Muscle layer of duodenum (tissue), 2 donors: ENCODE data around the gene COL18A1.

Experiments used
- H3K27ac ChIP-seq: one replicate; pipeline ENCODE4 v1.7.0; 2013; ENCODE audit warnings: mild to moderate bottlenecking, low read length
- H3K27me3 ChIP-seq: one replicate; pipeline ENCODE4 v1.7.0; 2013; ENCODE audit warnings: low read depth, mild to moderate bottlenecking, control low read depth, low read length
- H3K36me3 ChIP-seq, 2 donors: one replicate each; pipeline ENCODE4 v1.7.0; 2013; ENCODE audit warnings: low read length in 2 of 2, control low read depth in 1 of 2, mild to moderate bottlenecking in 1 of 2; ENCODE audit not compliant: insufficient read depth in 2 of 2, control insufficient read depth in 1 of 2
- H3K4me1 ChIP-seq, 2 donors: one replicate each; pipeline ENCODE4 v1.7.0; 2013; ENCODE audit warnings: low read length in 2 of 2, mild to moderate bottlenecking in 2 of 2, control low read depth in 1 of 2, moderate library complexity in 1 of 2; ENCODE audit not compliant: insufficient read depth in 2 of 2, control insufficient read depth in 1 of 2
- H3K4me3 ChIP-seq, 2 donors: one replicate each; pipeline ENCODE4 v1.7.0; 2013; ENCODE audit warnings: low read length in 2 of 2, low read depth in 1 of 2, mild to moderate bottlenecking in 1 of 2
- H3K9me3 ChIP-seq, 2 donors: one replicate each; pipeline ENCODE4 v1.7.0; 2013; ENCODE audit warnings: low read length in 2 of 2, control low read depth in 1 of 2, mild to moderate bottlenecking in 1 of 2; ENCODE audit not compliant: control insufficient read depth in 1 of 2
- donor health status: healthy.

The COL18A1 gene

DNA sequence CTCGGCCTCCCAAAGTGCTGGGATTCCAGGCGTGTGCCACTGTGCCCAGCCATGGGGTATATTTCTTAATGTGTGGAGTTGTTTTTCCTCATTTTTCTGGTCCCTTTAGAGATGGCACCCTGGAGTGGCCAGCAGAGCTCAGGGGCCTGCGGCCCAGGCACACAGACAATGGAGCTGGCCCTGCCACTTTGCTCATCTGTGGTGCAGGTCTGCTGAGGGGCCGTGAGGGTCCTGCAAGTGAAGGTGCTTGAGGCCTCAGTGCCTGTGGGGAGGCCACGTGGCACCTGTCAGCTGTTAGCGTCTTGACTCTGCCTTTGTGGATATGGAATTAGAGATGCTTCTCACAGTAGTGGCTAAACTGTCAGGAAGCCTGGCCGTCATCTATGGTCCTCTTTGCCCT lies 7.5 kb downstream of the COL18A1 start:
- no peak overlapping the region for H3K4me3 ChIP-seq
- no peak overlapping the region for H3K27ac ChIP-seq
- no peaks in the 10 kb centered on the region for H3K27me3 ChIP-seq
- H3K9me3 ChIP-seq, result no peaks in the 10 kb centered on the region
- no peaks in the 10 kb centered on the region for H3K36me3 ChIP-seq
- peaks cover 0 to 12% of the 10 kb centered on the region in 2 donors for H3K4me1 ChIP-seq

DNA sequence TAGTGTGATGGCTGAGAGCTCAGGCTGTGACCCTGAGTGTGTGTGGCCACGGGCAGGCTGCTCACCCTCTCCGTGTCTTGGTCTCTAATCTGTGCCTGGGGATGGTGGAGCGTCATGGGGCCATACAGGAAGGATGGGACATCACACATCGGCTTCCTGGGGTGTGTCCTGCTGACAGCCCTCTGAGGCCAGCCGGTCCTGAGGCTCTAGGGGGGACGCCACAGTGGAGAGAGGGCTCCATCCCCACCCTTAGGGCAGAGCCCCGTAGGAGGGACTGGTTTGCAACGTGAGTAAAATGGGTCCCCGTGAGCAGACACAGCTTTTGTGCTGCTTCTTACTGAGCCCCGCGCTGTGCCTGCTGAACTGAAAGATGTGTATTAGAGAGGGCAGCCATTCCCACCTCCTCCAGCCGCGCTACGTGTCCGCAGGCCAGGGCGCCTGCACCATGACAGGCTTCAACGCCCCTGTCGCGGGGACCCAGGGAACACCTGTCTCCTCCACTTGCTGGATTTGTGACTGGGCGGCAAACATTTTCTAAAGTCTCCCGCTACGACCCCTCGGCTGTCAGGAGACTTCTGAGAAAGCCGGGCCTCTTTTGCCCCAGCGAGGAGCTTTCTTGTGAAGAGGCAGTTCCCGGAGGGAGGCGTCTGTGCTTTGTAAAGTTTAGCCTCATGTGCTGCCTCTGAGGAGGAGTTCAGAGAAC lies 8.1 kb downstream of the COL18A1 start:
- Histone ChIP-seq H3K27ac (no peak overlapping the region), H3K9me3 (no peaks in the 10 kb centered on the region), H3K36me3 (no peaks in the 10 kb centered on the region), H3K4me1 (peaks cover 0 to 6% of the 10 kb centered on the region in 2 donors), H3K4me3 (no peak overlapping the region), H3K27me3 (no peaks in the 10 kb centered on the region)

GRCh38 chr21:45413922-45414321 lies 9.0 kb downstream of the COL18A1 start:
- no peaks in the 10 kb centered on the region for H3K36me3 ChIP-seq
- no peak overlapping the region for H3K27ac ChIP-seq
- no peaks in the 10 kb centered on the region for H3K4me1 ChIP-seq
- no peaks in the 10 kb centered on the region for H3K27me3 ChIP-seq
- H3K9me3 ChIP-seq, result no peaks in the 10 kb centered on the region
- H3K4me3 ChIP-seq, result no peak overlapping the region

GRCh38 chr21:45414396-45415187 lies 9.6 kb downstream of the COL18A1 start:
- Histone ChIP-seq H3K27me3 (no peaks in the 10 kb centered on the region), H3K27ac (no peak overlapping the region), H3K4me1 (no peaks in the 10 kb centered on the region), H3K4me3 (no peak overlapping the region), H3K9me3 (no peaks in the 10 kb centered on the region), H3K36me3 (no peaks in the 10 kb centered on the region)

DNA sequence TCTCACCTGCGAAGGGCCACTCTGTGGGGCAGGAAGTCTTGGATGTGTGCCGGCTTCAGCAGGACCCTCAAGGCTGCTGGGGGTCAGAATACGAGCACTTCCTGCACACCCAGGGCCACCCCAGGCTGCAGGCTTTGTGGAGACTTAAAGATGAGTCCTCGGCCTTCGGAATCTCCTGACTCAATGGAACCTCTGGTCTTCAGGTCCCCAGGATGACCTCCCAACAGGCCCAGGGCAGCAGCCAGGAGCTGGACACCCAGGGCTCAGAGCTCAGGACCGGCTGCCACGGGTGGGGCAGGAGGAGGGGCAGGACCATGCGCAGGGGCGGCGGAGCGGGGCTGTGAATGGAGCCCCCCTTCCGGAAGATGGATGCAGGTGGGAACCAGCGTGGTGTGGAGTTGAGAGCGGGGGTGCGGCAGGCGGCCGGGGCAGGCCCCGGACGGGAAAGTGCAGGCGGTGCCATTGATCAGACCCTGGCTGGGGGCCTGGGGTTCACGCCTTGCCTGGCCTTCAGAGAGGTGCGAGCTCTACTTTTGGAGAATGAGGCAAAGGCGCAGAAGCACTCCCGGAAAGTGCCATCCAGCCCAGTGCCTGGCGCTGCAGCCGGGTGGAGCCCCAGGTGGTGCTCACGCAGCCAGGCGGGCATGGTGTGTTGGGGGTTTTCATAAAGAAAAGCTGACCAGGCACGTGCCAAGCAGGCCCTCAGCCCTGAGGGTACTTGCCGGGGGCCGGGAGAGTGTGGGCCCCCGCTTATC lies 10.4 kb downstream of the COL18A1 start:
- no peak overlapping the region for H3K27ac ChIP-seq
- no peaks in the 10 kb centered on the region for H3K9me3 ChIP-seq
- H3K36me3 ChIP-seq, result no peaks in the 10 kb centered on the region
- H3K4me1 ChIP-seq, result no peaks in the 10 kb centered on the region
- H3K4me3 ChIP-seq, result no peak overlapping the region
- no peaks in the 10 kb centered on the region for H3K27me3 ChIP-seq

DNA sequence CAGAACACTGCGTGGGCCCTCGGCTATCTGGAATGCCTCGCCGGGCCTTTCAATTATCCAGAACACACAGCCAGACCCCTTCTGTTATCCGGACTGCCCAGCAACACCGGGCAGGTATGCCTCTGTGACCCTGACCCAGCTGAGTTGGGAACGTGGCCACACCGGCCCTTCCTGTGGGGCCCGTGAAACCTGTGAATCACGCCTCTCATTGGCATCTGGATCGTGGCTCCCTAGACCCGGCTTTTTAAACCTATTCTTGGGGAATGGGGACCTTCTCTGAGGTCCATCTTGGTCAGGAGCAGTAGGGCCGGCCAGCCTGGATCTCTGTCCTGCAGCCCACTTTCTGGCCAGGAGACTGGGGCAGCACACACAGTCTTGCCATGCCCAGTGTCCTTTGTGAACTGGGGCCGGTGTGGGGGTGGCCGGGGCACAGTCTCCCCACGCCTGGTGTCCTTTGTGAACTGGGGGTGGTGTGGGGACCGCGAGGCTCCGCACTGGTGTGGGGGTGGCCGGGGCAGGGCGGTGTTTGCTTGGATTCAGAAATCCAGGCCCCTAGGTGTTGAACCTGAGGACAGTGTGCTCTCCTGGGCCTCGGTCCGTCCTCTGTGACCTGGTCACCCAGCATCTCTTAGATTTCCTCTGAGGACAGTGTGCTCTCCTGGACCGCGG lies 11.1 kb downstream of the COL18A1 start:
- Histone ChIP-seq H3K4me1 (no peaks in the 10 kb centered on the region), H3K4me3 (no peak overlapping the region), H3K27ac (no peak overlapping the region), H3K27me3 (no peaks in the 10 kb centered on the region), H3K36me3 (no peaks in the 10 kb centered on the region), H3K9me3 (no peaks in the 10 kb centered on the region)

GRCh38 chr21:45416620-45417019 lies 11.7 kb downstream of the COL18A1 start:
- no peak overlapping the region for H3K27ac ChIP-seq
- no peaks in the 10 kb centered on the region for H3K4me1 ChIP-seq
- no peak overlapping the region for H3K4me3 ChIP-seq
- no peaks in the 10 kb centered on the region for H3K9me3 ChIP-seq
- H3K27me3 ChIP-seq, result no peaks in the 10 kb centered on the region
- H3K36me3 ChIP-seq, result no peaks in the 10 kb centered on the region

DNA sequence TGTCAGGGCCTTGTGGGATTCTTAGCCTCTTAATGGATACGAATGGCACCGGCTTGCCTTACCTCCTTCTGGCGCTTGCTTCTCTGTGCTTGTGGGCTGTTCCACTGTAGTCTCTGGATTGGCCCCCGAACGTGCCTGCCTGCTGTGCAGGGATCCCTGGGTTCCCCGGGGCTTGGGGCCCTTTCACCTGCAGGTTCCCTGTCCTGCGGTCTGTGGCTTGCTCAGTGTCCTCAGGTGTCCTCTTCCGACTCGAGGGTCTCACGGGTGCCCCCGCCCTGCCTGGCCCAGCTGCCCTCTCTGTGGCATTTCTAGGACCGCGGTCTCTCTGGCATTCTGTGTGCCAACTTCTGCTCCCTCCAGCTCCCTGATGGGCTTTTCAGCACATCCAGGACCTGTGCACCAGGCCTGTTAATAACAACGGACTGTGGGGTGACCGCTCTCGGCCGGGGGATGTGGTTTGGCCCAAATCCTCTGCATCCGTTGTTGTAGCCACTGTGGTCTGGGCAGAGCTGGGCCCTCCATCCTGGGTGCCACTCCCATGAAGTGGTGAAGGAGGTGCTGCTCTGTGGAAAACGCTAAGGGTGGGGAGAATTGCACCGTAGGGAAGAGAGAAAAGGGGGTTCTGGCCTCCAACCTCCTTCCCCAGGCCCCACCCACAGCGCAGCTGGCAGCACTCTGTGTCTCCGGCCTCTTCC lies 12.4 kb downstream of the COL18A1 start:
- no peaks in the 10 kb centered on the region for H3K9me3 ChIP-seq
- H3K36me3 ChIP-seq, result no peaks in the 10 kb centered on the region
- no peaks in the 10 kb centered on the region for H3K27me3 ChIP-seq
- H3K4me3 ChIP-seq, result no peak overlapping the region
- H3K4me1 ChIP-seq, result no peaks in the 10 kb centered on the region
- H3K27ac ChIP-seq, result no peak overlapping the region

- no peak overlapping the region for H3K4me3 ChIP-seq
- H3K27me3 ChIP-seq, result no peaks in the 10 kb centered on the region
- H3K9me3 ChIP-seq, result no peaks in the 10 kb centered on the region
- H3K27ac ChIP-seq, result no peak overlapping the region
- H3K36me3 ChIP-seq, result no peaks in the 10 kb centered on the region
- no peaks in the 10 kb centered on the region for H3K4me1 ChIP-seq
Measured at GRCh38 chr21:45417951-45418300, 13.0 kb downstream of the COL18A1 start.

DNA sequence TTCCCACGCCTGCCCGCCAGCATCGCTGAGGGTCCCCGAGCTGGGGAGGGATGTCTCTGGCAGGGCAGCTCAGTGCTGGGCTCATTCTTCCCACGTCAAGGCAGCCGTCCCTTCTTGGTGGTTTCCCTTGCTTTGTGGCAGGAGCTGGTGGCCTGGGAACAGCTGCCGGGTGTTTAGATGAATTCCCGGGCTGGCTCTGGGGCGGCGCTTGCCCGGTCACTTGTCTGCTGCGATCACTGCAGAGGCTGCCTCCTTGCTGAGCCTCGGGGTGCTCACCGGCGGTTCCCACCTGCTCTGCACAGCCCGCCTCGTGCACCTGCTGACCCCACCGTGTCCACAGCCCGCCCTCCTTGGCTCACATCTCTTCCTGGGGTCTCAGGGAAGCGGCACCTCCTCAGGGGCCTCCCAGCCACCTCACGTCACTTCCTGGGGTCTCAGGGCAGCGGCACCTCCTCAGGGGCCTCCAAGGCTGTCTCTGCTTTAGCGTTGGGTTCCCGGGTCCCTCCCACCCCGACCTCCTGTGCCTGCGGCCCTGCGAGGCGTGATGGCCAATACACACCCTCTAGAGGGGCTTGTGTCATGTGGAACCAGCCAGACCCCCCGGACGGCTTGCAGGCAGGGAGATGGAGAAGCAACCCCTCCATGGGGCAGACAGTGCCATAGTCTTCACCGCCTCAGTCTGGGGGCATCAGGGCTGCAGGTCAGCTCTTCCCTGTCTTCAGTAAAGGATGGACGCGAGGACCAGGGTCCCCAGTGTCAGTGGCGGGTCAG lies 13.5 kb downstream of the COL18A1 start:
- no peaks in the 10 kb centered on the region for H3K27me3 ChIP-seq
- H3K27ac ChIP-seq, result no peak overlapping the region
- no peaks in the 10 kb centered on the region for H3K4me1 ChIP-seq
- H3K36me3 ChIP-seq, result no peaks in the 10 kb centered on the region
- H3K4me3 ChIP-seq, result no peak overlapping the region
- H3K9me3 ChIP-seq, result no peaks in the 10 kb centered on the region
